Muscle of back (tissue), 11 donors: ENCODE results near the gene PTPRN2. TPM values are rescaled to one million over a fixed set of nuclear protein-coding genes. Genes with fewer than 3 reads are reported as not detected.

Source experiments
- DNase-seq, 3 donors: peaks; one replicate each; pipeline versions ENCODE4 v3.0.0 to v3.0.0-alpha.2; 2013
- polyA plus RNA-seq, 10 donors: library from polyadenylated mRNA; unstranded; fragments of 120-200 nt; gene quantifications; one replicate each; pipeline ENCODE4 v1.2.1, GENCODE V29; 2013; ENCODE audit not compliant: insufficient read length in 10 of 10

Gene PTPRN2
- polyA plus RNA-seq, 10 donors, result 1.8 to 3.1 (median 2.1) TPM

DNA sequence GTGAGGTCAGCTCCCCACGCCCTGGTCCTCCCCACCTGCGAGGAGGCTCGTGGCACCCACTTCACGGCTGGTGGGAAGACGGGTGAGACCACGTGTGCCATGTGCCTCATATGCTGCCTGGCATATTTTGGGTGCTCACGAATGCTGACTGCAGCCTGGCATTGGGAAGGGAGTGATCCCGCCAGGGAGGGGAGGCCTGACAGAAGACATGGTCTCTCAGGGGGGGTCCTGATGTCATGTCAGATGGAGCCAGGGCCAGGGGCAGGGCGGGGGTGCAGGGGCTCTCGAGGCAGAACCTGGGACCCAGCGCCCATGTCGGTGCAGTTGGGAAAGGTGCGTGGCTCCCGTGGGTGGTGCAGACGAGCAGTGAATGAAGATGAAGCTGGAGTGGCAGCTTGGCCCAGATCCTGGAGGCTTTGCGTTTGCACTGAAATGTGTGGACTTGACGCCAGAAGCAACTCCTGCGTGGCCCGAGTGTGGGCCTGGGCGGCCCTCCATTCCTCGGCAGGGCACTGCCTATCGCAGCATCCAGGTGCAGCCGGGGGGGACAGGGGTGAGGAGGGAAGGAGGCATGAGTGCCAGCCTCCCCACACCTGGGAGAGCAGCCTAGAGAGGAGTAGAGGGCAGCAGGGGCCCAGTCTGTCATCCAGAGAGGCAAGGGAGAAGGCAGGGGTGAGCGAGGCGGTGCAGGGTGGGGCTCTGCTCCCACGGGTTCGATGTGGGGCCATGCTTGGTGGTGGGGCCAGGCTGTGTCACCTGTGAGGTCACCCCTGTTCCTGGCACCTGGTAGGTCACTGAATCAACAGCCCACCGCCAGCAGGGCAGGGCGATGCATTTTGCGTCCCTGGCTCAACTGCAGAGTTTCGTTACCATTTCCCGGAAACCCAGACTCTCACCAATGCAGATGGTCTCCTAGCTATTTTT lies 865.2 kb downstream of the PTPRN2 start:
- no peak for DNase-seq

- no peak for DNase-seq
Observed at GRCh38 chr7:157721468-157722136, 866.0 kb downstream of the PTPRN2 start.

DNA sequence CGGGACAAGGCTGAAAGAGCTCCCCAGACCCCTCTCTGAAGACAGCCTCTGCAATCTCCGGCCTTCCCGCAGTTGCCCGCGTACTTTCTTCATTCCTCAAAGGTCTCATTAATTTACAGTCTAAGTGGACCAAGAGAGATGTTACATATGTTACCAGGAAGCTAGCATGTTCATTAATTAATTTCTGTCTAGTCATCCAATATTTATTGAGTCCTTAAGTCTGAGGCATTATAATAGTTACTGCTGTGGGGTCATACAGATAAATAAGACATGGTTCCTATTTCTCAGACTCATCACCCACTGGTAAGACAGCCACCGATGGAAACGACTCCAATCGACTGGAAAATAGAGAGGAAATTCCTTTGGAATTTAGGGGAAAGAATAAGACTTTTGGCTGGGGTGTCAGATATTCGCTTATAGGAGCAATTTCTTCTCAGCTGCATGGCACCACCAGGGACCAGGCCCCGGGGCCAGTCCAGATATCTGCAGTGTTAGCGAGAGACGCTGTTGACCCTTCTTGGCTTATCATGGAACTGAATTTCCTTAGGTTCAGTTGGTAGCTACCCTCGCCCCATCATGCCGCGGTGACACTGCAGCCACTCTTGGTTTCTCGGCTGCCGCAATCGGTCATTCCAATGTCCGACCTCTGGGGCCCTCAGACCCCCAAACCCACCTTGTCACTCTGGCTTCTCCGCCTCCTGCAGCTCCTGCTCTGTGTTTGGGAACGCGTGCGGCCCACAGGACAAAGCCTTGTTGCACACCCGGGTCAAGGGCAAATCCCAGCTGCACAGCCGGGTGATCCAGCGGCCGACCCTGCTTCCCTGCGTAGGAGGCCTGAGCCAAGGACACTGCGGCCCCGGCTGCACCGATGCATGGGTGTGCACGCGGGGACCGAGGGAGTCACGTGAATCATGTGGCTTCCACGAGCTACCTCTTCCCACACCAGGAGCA lies 867.6 kb downstream of the PTPRN2 start:
- DNase-seq, result no peak

GRCh38 chr7:157719008-157719682 lies 868.5 kb downstream of the PTPRN2 start:
- DNase-seq, result no peak

DNA sequence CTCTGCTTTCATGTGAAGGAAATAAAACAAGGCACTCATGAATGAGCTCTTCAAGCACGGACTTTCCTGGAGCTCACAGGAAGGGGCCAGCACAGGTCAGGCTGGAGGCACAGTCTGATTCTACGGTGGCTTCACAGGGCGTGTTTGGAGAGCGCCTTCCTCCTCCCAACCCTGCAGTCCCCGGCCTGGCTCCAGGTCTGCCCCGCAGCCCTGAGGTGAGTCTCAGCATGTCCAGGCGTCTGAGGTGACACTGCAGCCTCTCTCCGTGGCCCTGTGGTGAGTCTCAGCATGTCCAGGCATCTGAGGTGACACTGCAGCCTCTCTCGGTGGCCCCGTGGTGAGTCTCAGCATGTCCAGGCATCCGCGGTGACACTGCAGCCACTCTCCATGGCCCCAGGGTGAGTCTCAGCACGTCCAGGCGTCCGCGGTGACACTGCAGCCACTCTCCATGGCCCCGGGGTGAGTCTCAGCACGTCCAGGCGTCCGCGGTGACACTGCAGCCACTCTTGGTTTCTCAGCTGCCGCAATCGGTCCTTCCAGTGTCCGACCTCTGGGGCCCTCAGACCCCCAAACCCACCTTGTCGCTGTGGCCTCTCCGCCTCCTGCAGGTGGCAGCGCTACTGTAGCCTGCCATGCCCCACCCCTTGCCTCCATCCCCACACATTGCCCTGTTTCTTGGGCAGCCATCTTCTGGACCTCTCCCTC lies 869.2 kb downstream of the PTPRN2 start:
- DNase-seq, result no peak

- no peak for DNase-seq
Observed at GRCh38 chr7:157717211-157718174, 870.1 kb downstream of the PTPRN2 start.

DNA sequence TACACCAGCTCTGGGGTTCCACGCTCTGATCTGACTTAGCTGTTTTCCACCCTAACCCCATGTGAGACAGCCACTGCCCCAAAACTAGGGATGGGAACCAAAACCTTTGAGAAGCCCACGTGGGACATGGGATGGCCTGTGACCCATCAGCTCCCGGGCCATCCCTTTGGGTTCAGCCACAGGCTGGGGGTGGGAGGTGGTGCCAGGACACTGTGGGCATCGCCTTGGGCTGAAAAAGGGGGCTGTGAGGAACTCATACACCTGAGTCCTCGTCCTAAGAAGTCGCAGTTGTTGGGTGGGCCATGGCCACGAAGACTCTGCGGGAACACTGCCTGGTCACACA lies 871.7 kb downstream of the PTPRN2 start:
- no peak for DNase-seq

DNA sequence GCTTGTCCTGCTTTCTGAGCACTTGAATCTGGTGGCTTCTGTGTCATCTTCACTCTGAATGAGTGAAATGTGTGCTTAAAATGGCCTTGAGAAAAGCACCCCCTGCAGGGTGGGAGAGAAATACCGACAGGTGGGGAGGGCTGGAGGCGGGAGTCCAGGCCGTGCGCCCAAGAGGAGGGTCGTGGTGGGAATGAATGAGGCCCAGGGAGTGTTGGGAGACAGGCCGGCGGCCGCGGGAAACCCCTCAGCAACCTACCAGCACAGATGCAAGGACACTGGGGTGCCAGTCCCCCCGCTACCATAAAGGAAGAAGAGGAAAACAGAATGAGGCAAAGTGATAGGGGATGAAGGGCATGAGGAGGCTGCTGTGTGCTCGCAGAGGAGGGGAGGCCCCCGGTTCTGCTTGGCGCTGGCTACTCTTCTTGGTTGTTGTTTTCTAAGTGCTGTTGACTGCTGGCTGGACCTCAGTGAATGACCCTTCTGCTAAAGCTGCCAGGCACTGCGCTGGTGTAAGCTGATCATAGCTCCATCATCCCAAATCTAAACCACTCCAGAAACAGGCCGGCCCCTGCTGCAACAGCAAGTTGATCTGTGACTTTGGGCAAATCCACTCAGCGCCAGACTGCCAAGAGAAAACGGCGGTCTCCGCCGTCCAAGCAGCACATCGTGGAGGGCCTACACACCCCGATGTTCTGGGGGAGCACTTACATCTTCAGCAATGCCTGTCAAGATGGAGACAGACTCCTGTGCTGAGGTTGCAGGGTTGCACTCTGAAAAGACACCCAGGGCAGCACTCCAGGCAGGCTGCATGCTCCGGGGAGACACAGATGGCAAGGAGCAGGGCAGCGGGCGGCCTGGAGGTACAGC lies 872.3 kb downstream of the PTPRN2 start:
- no peak for DNase-seq

DNA sequence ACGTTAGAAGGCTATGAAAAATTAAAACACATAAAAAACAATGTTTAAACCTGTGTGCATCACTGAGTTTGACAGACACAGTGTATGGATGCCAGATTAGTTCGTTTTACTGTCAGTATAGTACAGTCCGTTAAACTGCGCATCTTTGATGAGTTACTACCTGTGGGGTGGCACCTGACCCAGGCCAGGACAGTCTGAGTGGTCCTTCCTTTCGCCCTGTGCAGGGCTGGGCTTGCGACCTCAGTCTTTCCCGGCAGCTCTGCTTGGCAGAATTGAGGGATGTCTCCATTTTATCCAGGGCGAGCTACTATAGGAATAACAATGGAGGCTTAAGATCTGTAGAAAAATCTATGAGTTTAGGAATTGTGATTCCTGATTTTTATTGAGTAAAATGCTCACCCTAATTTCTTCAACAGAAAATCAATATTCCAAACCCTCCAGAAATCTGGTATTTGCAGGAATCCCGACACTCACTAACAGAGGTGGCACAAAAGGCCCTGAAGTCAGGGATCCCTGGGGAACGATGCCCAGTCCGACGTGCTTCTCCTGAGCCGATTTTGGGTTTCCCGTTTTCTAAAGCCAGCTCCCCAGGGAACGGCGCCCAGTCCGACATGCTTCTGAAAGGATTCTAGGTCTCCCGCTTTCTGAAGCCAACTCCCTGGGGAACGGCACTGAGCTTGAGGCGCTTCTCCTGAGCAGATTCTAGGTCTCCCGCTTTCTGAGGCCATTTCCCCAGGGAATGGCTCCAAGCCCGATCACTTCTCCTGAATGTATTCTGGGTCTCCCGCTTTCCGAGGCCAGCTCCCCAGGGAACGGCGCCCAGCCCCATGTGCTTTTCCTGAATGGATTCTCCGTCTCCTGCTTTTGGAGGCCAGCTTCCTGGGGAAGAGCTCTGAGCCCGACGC lies 873.2 kb downstream of the PTPRN2 start:
- DNase-seq, result no peak

DNA sequence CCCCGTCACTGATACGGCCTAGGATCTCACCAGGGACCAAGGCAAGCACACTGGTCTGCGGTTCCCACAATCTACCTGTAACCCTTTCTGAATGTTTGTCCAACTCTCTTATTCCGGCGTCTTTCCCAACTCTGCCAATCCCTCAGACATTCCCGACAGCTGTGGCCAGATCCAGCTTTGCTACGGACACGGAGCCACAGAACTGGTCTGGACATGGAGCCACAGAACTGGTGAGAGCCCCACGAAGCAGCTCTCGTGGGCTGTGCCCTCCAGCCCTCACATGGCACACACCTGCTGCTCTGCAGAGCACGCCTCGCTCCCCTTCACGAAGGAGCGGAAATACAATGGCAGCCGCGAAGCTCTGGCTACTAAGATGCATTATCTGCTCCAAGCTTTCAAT lies 874.0 kb downstream of the PTPRN2 start:
- no peak for DNase-seq

GRCh38 chr7:157712666-157713235 lies 874.9 kb downstream of the PTPRN2 start:
- no peak for DNase-seq

GRCh38 chr7:157711353-157711888 lies 876.2 kb downstream of the PTPRN2 start:
- DNase-seq, result no peak

DNA sequence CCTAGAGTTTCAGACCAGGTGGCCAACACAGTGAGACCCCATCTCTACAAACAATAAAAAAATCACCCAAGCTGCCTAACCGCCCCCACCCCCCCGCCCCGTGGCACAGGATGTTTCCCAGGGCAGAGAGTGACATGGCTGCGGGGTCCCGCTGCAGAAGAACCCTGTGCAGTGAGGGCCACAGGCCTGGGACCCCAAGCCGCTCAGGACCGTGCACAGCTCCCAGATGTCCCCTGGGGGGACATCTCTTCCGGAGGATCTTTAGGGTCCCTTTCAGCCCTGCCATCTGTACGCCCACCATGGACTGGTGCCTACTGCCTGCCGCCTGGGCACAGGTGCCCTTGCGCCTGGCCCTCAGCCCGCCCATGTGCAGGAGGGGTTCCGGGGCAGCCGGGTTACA lies 877.2 kb downstream of the PTPRN2 start:
- DNase-seq, result no peak

DNA sequence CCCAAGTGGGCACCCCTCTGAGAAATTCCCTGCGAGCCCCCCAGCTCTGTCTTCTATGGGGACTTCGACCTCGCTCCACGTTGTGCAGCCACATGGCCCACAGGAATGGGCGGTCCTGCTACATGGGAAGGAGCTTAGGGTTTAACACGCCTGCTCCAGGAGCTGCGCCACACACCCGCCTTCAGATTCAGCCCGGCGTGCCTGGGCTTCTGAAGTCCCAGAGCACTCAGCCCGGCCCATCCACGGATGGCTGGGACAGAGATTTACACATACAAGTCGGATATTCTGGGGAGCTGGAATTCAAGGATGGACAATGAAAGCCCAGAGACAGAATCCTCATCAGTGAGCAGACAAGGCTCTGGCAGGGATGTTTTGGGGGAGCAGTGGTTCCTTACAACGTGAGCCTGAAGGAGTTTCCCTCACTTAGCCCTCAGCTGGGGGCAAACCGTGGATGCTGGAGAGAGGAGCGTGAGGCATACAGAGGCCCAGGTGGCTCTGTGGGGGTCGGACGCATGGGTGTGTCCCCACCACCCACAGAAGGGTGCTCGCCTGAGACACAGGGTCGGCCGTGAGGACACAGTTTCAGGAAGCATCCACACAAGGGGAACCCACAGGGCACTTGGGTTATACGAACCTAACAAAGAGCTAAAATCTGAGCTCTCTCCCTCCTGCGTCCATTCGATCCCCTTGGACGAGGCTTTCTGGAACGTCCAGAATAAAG lies 877.9 kb downstream of the PTPRN2 start:
- DNase-seq, result no peak

GRCh38 chr7:157708919-157709295 lies 878.7 kb downstream of the PTPRN2 start:
- DNase-seq, result no peak
